ENCODE results near the gene ZC2HC1C. TPM values are rescaled to one million over a fixed set of nuclear protein-coding genes. Genes with fewer than 3 reads are reported as not detected.

ZC2HC1C gene
- total RNA-seq, 2 donors from 2014 or later, result 2.3 to 2.7 TPM

DNA sequence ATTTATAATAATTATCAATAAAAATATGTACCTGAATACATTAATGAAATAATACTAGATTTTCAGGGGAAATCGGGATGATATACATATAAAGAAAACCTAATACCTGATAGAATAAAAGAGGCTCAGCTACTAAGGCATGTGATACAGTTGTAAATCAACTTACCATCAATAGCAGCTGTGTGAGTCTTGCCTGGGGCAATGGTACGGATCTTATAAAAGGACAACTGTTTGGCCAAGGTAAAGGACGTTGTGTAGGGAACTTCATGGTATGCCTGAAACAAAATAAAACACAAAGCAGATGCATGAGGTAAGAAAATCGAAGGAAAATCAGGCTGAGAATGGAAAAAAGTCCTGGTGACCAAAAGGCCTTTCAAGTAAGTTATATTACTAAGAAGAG, 32.0 kb downstream of the ZC2HC1C start:
- peaks cover 67% of the 10 kb centered on the region for H3K36me3 ChIP-seq (ENCODE audit: control insufficient read depth, insufficient read depth, low read length)
- Mint-ChIP-seq H3K27me3 (ENCODE audit: insufficient read depth) (no peaks in the 10 kb centered on the region), H3K4me1 (no peaks in the 10 kb centered on the region), H3K9me3 (no peaks in the 10 kb centered on the region), H3K4me3 (no peak overlapping the region), H3K27ac (no peak overlapping the region), H3K36me3 (ENCODE audit: low read depth) (peaks cover 78% of the 10 kb centered on the region)
- H3K27ac ChIP-seq (ENCODE audit: low read depth, low read length), result no peak overlapping the region
- no peaks in the 10 kb centered on the region for H3K9me3 ChIP-seq (ENCODE audit: control insufficient read depth, low read length)
- DNase-seq, result no peak
- no peaks in the 10 kb centered on the region for H3K27me3 ChIP-seq (ENCODE audit: control insufficient read depth, insufficient read depth, low read length, poor library complexity, severe bottlenecking)
- WGBS, 2 experiments (ENCODE audit: insufficient coverage in 1 of 2, insufficient read length in 1 of 2), result 95% methylated on average over 2 to 3 of the region's 4 CpGs
- no peak overlapping the region for H3K9ac ChIP-seq (ENCODE audit: extremely low read depth, low read length, poor library complexity, severe bottlenecking)
- H3K4me3 ChIP-seq (ENCODE audit: low read length), result no peak overlapping the region
- no peak for TF ChIP-seq CTCF (conservative IDR thresholded peaks at IDR 0.05)
- no peaks in the 10 kb centered on the region for H3K4me1 ChIP-seq (ENCODE audit: control insufficient read depth, insufficient read depth, low read length)

GRCh38 chr14:75107186-75107585, 37.7 kb downstream of the ZC2HC1C start:
- DNase-seq, result no peak
- Mint-ChIP-seq H3K9me3 (no peaks in the 10 kb centered on the region), H3K4me3 (no peak overlapping the region), H3K4me1 (no peaks in the 10 kb centered on the region), H3K27me3 (ENCODE audit: insufficient read depth) (no peaks in the 10 kb centered on the region), H3K27ac (no peak overlapping the region), H3K36me3 (ENCODE audit: low read depth) (peaks cover 72% of the 10 kb centered on the region)
- no peak overlapping the region for H3K4me3 ChIP-seq (ENCODE audit: low read length)
- no peaks in the 10 kb centered on the region for H3K4me1 ChIP-seq (ENCODE audit: control insufficient read depth, insufficient read depth, low read length)
- 100% methylated on average over 2 to 3 of the region's 3 CpGs for WGBS, 2 experiments (ENCODE audit: insufficient coverage in 1 of 2, insufficient read length in 1 of 2)
- no peak for TF ChIP-seq CTCF (conservative IDR thresholded peaks at IDR 0.05)
- H3K9ac ChIP-seq (ENCODE audit: extremely low read depth, low read length, poor library complexity, severe bottlenecking), result no peak overlapping the region
- no peaks in the 10 kb centered on the region for H3K9me3 ChIP-seq (ENCODE audit: control insufficient read depth, low read length)
- no peaks in the 10 kb centered on the region for H3K27me3 ChIP-seq (ENCODE audit: control insufficient read depth, insufficient read depth, low read length, poor library complexity, severe bottlenecking)
- no peak overlapping the region for H3K27ac ChIP-seq (ENCODE audit: low read depth, low read length)
- peaks cover 75% of the 10 kb centered on the region for H3K36me3 ChIP-seq (ENCODE audit: control insufficient read depth, insufficient read depth, low read length)

- H3K4me1 Mint-ChIP-seq, result no peaks in the 10 kb centered on the region
- no peaks in the 10 kb centered on the region for H3K27me3 Mint-ChIP-seq (ENCODE audit: insufficient read depth)
- H3K4me3 ChIP-seq (ENCODE audit: low read length), result no peak overlapping the region
- H3K4me3 Mint-ChIP-seq, result no peak overlapping the region
- no peaks in the 10 kb centered on the region for H3K27me3 ChIP-seq (ENCODE audit: control insufficient read depth, insufficient read depth, low read length, poor library complexity, severe bottlenecking)
- H3K9me3 Mint-ChIP-seq, result no peaks in the 10 kb centered on the region
- H3K36me3 Mint-ChIP-seq (ENCODE audit: low read depth), result peaks cover 69% of the 10 kb centered on the region
- no peaks in the 10 kb centered on the region for H3K9me3 ChIP-seq (ENCODE audit: control insufficient read depth, low read length)
- no peaks in the 10 kb centered on the region for H3K4me1 ChIP-seq (ENCODE audit: control insufficient read depth, insufficient read depth, low read length)
- no peak overlapping the region for H3K27ac ChIP-seq (ENCODE audit: low read depth, low read length)
- WGBS, 2 experiments (ENCODE audit: insufficient coverage in 1 of 2, insufficient read length in 1 of 2), result 94 to 100% methylated on average over 1 to 2 of the region's 2 CpGs
- no peak overlapping the region for H3K9ac ChIP-seq (ENCODE audit: extremely low read depth, low read length, poor library complexity, severe bottlenecking)
- DNase-seq, result no peak
- peaks cover 90% of the 10 kb centered on the region for H3K36me3 ChIP-seq (ENCODE audit: control insufficient read depth, insufficient read depth, low read length)
- H3K27ac Mint-ChIP-seq, result no peak overlapping the region
- TF ChIP-seq CTCF (conservative IDR thresholded peaks at IDR 0.05), result no peak
Measured at GRCh38 chr14:75109877-75110276, 40.4 kb downstream of the ZC2HC1C start.

All from endodermal cell (in vitro differentiated cells).